Esophagus squamous epithelium (tissue), 4 donors: Measurements from ENCODE around the gene CILP2.

Source experiments
- CTCF ChIP-seq, 6 experiments: fragments of 450-650 bp in 4 of 6; fragments of 200-600 bp in 2 of 6; sonication (generic) in 2 of 6; IDR thresholded peaks; one replicate each; pipeline ENCODE4 v1.5.1; 2016 to 2019; ENCODE audit warnings: antibody characterized with exemption in 6 of 6, mild to moderate bottlenecking in 4 of 6, moderate library complexity in 4 of 6
- POLR2A ChIP-seq, 4 donors: fragments of 450-650 bp; IDR thresholded peaks; one replicate each; pipeline ENCODE4 v1.6.1; 2017; ENCODE audit warnings: antibody characterized with exemption in 4 of 4, mild to moderate bottlenecking in 4 of 4, moderate library complexity in 3 of 4

GRCh38 chr19:19541616-19542015 lies 3.6 kb downstream of the CILP2 start:
- TF ChIP-seq CTCF (IDR thresholded peaks at IDR 0.05) (no peak), POLR2A (IDR thresholded peaks at IDR 0.05) (no peak)
